Activated CD4-positive, alpha-beta T cell treated with anti-CD3 and anti-CD28 coated beads, Interleukin-2, amount 10 ng/mL, durations not matched to agents 24 days and 14 days (primary cell): ENCODE measurements around the gene COL4A3. TPM values are rescaled to one million over a fixed set of nuclear protein-coding genes. Genes with fewer than 3 reads are reported as not detected.

ENCODE experiments used
- DNase-seq: peaks from one replicate; pipeline ENCODE4 v3.0.0; 2022
- H3K27ac Mint-ChIP-seq: one replicate; pipeline ENCODE4 v1.8.0; 2022; ENCODE audit warnings: mild to moderate bottlenecking, mixed read lengths
- H3K27me3 Mint-ChIP-seq: one replicate; pipeline ENCODE4 v1.8.0; 2022; ENCODE audit warnings: mixed read lengths
- H3K36me3 Mint-ChIP-seq: one replicate; pipeline ENCODE4 v1.8.0; 2022; ENCODE audit warnings: low read depth, mild to moderate bottlenecking, mixed read lengths
- H3K4me1 Mint-ChIP-seq: one replicate; pipeline ENCODE4 v1.8.0; 2021; ENCODE audit warnings: mixed read lengths
- H3K4me3 Mint-ChIP-seq: one replicate; pipeline ENCODE4 v1.8.0; 2022; ENCODE audit warnings: mild to moderate bottlenecking, moderate library complexity, mixed read lengths
- H3K9me3 Mint-ChIP-seq: one replicate; pipeline ENCODE4 v1.8.0; 2021; ENCODE audit warnings: mixed read lengths
- intact Hi-C: fragments of 100-400 bp; cut with micrococcal nuclease; formaldehyde crosslinking; loops from one replicate; pipeline ENCODE4 v1.15.1; 2023
- total RNA-seq: library from RNA; stranded (reverse); gene quantifications from 2 replicates; pipeline ENCODE4 v1.2.3, GENCODE V29; 2022

COL4A3 gene
- total RNA-seq, 1 donor from 2014 or later = not detected

DNA sequence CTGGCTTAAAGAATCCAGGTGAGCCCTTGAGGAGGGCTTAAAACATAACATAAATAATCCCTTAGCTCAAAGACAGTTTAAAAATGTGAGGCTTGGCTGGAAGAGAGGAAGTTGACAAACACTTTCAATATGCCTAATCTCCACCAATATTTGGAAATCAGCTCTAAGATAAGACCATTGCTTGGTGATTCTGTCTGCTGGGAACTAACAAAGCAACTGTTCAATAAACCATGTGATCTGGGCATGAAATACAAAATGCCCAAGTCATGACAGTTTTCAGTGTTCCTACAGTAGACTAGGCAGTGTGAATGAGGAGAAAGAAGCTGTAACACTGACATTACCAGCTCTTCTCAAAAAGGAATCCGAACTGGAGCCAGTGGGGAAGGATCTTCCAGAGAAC lies 171.3 kb downstream of the COL4A3 start:
- Mint-ChIP-seq H3K4me3 (no peak overlapping the region), H3K27me3 (no peaks in the 10 kb centered on the region), H3K36me3 (peaks cover 52% of the 10 kb centered on the region), H3K27ac (no peak overlapping the region), H3K9me3 (no peaks in the 10 kb centered on the region), H3K4me1 (peaks cover 20% of the 10 kb centered on the region)
- intact Hi-C loops = no loop called here
- DNase-seq = no peak

DNA sequence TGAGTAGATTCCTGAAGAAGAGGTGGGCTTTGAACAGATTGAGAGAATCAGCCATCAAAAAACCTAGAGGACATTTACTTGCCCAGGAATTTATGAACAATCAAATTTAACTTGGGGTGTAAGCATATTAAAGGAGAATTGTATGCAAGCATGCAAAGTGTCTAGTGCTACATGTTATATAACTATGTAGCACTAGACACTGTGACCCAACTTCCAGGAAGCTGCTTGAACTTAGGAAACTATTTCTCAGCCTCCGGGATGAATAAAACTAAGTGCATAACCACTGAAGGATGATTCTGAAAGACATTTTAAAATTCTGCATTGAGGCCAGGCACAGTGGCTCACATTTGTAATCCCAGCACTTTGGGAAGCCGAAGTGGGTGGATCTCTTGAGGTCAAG lies 173.0 kb downstream of the COL4A3 start:
- H3K27me3 Mint-ChIP-seq = no peaks in the 10 kb centered on the region
- H3K36me3 Mint-ChIP-seq = peaks cover 49% of the 10 kb centered on the region

DNA sequence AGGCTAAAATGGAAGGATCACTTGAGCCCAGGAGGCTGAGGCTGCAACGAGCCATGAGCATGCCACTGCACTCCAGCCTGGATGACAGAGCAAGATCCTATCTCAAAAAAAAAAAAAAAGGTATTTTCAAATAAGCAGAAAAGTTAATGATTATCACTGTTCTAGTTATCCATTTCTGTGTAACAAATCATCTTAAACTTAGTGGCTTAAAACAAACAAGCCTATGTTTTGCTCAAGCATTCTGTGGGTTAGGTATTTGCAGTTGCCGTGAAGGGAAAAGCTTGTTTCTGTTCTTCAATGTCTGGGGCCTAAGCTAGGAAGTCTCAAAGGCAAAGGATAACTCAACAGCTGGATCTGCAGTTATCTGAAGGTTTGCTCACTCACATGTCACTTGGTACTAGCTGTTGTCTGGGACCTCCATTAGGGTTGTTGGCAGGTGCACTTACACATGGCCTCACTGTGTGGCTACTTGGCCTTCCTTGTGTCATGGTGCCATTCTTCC lies 174.7 kb downstream of the COL4A3 start:
- Mint-ChIP-seq H3K27me3 (no peaks in the 10 kb centered on the region), H3K4me1 (peaks cover 14% of the 10 kb centered on the region), H3K9me3 (no peaks in the 10 kb centered on the region), H3K27ac (no peak overlapping the region), H3K36me3 (peaks cover 39% of the 10 kb centered on the region), H3K4me3 (no peak overlapping the region)
- intact Hi-C loops = no loop called here
- no peak for DNase-seq

More for the DNA sequence above, 173.0 kb downstream of the COL4A3 start:
- H3K9me3 Mint-ChIP-seq = no peaks in the 10 kb centered on the region
- H3K4me3 Mint-ChIP-seq = no peak overlapping the region
- DNase-seq = no peak
- intact Hi-C loops = no loop called here
- H3K27ac Mint-ChIP-seq = no peak overlapping the region
- peaks cover 16% of the 10 kb centered on the region for H3K4me1 Mint-ChIP-seq

DNA sequence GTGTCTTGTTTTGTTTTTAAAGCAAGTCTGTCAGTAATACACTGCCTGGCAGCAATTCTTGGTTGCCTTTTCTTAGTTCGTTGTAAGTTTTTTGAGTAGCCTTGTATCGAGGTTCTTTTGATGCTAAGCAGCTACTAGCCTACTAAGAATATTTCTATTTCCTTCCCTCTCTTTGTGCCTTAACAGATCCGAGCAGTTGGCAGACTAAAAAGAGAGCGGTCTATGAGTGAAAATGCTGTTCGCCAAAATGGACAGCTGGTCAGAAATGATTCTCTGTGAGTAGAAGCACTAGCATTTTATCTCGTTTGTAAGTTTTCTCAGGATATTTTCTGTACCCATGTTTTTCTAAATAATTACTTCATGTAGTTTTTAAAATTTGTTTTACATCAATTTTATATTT lies 175.7 kb downstream of the COL4A3 start:
- intact Hi-C loops = no loop called here
- no peak overlapping the region for H3K4me3 Mint-ChIP-seq
- H3K27me3 Mint-ChIP-seq = no peaks in the 10 kb centered on the region
- H3K36me3 Mint-ChIP-seq = peaks cover 32% of the 10 kb centered on the region
- H3K27ac Mint-ChIP-seq = no peak overlapping the region
- DNase-seq = no peak
- peaks cover 10% of the 10 kb centered on the region for H3K4me1 Mint-ChIP-seq
- no peaks in the 10 kb centered on the region for H3K9me3 Mint-ChIP-seq

- Mint-ChIP-seq H3K36me3 (peaks cover 24% of the 10 kb centered on the region), H3K9me3 (no peaks in the 10 kb centered on the region), H3K27ac (no peak overlapping the region), H3K27me3 (no peaks in the 10 kb centered on the region), H3K4me1 (peaks cover 2% of the 10 kb centered on the region), H3K4me3 (no peak overlapping the region)
- intact Hi-C loops = no loop called here
- no peak for DNase-seq
These were observed 177.1 kb downstream of the COL4A3 start for GRCh38 chr2:227341553-227341952.

- no peak overlapping the region for H3K27ac Mint-ChIP-seq
- no peak overlapping the region for H3K4me3 Mint-ChIP-seq
- H3K4me1 Mint-ChIP-seq = peaks cover 2% of the 10 kb centered on the region
- H3K27me3 Mint-ChIP-seq = no peaks in the 10 kb centered on the region
- H3K9me3 Mint-ChIP-seq = no peaks in the 10 kb centered on the region
- peaks cover 25% of the 10 kb centered on the region for H3K36me3 Mint-ChIP-seq
- intact Hi-C loops = no loop called here
- DNase-seq = no peak
These were observed 179.8 kb downstream of the COL4A3 start for GRCh38 chr2:227344231-227344630.

DNA sequence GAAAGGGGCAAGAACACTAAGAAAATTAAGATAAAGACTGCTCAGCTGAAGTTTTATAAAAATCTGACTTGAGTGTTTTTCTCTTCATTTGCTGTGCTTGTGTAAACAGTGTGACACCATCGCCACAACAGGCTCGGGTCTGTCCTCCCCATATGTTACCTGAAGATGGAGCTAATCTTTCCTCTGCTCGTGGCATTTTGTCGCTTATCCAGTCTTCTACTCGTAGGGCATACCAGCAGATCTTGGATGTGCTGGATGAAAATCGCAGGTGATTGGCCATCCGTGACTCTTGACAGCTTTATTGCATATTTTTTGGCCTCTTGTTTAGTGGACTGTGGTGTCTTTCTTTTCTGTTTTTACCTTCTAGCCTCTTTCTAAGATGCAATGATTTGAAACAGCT lies 182.7 kb downstream of the COL4A3 start:
- Mint-ChIP-seq H3K9me3 (no peaks in the 10 kb centered on the region), H3K27me3 (no peaks in the 10 kb centered on the region), H3K4me1 (peaks cover 6% of the 10 kb centered on the region), H3K27ac (no peak overlapping the region), H3K4me3 (no peak overlapping the region), H3K36me3 (peaks cover 25% of the 10 kb centered on the region)
- no peak for DNase-seq
- intact Hi-C loops = no loop called here

GRCh38 chr2:227348324-227348723 lies 183.9 kb downstream of the COL4A3 start:
- Mint-ChIP-seq H3K27me3 (no peaks in the 10 kb centered on the region), H3K36me3 (peaks cover 21% of the 10 kb centered on the region), H3K9me3 (no peaks in the 10 kb centered on the region), H3K4me1 (peaks cover 9% of the 10 kb centered on the region), H3K27ac (no peak overlapping the region), H3K4me3 (no peak overlapping the region)
- DNase-seq = no peak
- intact Hi-C loops = no loop called here

DNA sequence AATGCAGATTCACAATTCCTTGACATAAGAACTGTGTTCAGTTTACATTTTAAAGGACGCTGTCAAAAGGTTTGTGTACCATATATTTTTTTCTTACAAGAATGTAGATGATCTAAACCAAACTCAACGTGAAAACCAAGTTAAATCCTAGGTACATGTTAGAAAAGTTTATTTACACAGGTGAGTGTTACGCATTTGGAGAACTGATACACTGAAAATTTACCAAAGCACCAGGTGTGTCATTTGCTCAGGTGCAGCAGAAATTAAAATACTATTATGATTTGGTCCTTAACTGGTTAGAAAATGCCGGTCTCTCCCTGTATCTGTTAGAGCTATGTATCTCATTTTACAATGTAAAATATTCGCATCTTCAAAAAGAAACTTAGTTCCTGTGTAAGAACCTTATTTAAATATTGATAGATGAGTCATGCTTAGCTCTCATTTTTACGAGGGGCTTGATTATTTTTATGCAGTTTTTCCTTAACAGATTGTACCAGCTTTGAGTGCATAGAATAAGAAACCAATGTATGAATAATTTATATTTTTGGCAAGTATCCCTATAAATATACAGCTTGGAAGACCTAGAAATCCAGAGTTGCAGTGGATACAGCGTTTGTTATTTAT lies 185.7 kb downstream of the COL4A3 start:
- H3K36me3 Mint-ChIP-seq = peaks cover 25% of the 10 kb centered on the region
- no peak overlapping the region for H3K27ac Mint-ChIP-seq
- H3K9me3 Mint-ChIP-seq = no peaks in the 10 kb centered on the region
- DNase-seq = no peak
- no peak overlapping the region for H3K4me3 Mint-ChIP-seq
- peaks cover 9% of the 10 kb centered on the region for H3K4me1 Mint-ChIP-seq
- no peaks in the 10 kb centered on the region for H3K27me3 Mint-ChIP-seq
- intact Hi-C loops = no loop called here

DNA sequence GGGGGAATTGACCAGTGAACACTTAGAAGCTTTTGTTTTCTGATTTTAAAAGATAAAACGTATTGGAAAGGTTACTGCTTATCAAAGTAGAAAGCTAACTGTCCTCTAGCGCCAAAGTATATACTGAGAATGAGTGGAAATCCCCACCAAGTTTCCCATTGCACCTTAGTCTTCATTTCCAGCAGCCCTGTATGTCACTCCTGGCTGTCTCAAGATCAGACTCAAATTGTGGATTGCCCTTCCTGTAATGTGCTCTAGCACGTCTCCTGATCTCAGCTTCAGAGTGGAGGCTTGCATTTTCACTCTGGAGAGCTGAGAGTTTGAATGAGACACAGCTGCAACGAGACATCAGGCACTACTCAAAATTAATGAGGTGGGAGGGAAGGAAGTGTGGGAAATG lies 187.2 kb downstream of the COL4A3 start:
- Mint-ChIP-seq H3K4me3 (no peak overlapping the region), H3K27me3 (no peaks in the 10 kb centered on the region), H3K4me1 (peaks cover 9% of the 10 kb centered on the region)

DNA sequence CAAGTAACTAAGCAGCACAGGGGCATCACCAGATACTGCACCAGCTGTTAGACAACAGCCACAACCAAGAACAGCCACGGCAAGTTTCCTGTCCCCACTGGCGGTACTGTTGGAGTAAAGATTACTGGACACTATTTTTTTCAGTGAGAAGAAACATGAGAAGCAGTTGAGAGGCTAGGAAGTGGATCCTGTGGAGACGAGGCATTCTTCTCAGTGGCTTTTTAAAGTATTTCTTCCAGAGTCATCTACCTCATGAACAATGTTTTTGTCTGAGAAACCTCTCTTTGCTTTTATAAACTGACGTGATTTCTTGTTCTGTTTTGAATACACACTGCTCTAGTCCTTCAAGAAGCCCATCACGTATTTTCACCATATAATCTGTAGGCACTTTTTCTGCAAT lies 195.9 kb downstream of the COL4A3 start:
- Mint-ChIP-seq H3K4me3 (no peak overlapping the region), H3K36me3 (peaks cover 17% of the 10 kb centered on the region), H3K27ac (no peak overlapping the region), H3K9me3 (no peaks in the 10 kb centered on the region), H3K4me1 (no peaks in the 10 kb centered on the region), H3K27me3 (no peaks in the 10 kb centered on the region)
- DNase-seq = no peak
- intact Hi-C loops = no loop called here

More for the DNA sequence above, 187.2 kb downstream of the COL4A3 start:
- DNase-seq = no peak
- Mint-ChIP-seq H3K9me3 (no peaks in the 10 kb centered on the region), H3K36me3 (peaks cover 23% of the 10 kb centered on the region), H3K27ac (peak overlapping the region; percentile 56)
- intact Hi-C loops = no loop called here

DNA sequence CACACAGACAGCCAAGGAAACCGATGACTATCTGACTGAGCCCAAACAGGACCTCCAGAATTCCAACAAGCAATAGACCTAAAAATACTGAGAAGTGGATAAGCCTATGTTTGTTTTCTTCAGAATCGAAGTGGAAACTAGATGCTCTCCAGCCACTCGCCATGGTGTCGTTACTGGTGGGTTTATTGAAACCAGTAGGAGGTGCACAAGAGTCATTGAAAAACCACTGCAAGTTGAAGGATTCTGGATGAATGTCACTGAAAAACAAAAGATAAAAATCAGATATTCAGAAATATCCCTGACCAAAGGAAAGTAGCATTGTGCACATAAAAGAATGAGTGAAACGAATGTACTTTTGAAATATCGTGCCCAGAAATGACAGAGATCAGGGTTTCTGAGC lies 199.3 kb downstream of the COL4A3 start:
- no peaks in the 10 kb centered on the region for H3K27me3 Mint-ChIP-seq
- peaks cover 6% of the 10 kb centered on the region for H3K36me3 Mint-ChIP-seq
- no peaks in the 10 kb centered on the region for H3K4me1 Mint-ChIP-seq
- H3K27ac Mint-ChIP-seq = no peak overlapping the region
- intact Hi-C loops = no loop called here
- H3K4me3 Mint-ChIP-seq = no peak overlapping the region
- DNase-seq = no peak
- H3K9me3 Mint-ChIP-seq = no peaks in the 10 kb centered on the region
